ENCODE results near the gene PLEKHM2.

The PLEKHM2 gene

DNA sequence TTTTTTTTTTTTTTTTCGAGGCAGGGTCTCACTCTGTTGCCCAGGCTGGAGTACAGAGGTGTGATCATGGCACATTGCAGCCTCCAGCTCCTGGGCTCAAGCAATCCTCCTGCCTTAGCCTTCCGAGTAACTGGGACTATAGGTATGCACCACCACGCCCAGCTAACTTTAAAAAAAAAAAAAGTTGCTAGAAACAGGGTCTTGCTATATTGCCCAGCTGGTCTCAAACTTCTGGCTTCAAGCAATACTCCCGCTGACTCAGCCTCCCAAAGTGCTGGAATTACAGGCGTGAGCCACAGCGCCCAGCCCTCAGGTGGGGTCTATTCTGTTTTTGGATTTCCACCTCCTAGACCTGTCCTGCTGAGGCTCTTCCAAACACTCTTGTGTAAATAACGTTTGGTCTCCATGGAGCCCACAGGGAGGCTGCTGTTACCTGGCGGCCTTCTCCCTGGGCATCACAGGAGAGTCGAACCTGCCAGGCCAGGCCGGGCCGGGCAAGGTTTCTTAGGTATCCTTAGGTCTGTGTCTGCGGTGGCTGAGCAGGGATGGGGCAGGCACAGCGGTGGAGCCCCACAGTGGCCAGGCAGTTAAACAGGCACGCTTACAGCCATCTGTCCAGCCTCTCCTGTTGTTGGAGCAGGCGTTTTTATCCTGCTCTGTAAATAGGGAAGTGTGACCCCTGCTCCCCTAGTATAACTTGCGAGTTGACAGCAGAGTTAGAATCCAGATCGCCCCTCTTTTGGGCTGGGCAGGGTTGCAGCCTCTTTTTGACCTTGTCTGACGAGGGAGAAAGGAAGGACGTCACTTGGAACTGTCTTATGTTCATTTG is 18.8 kb downstream of the PLEKHM2 start:
- TF ChIP-seq, protein P1, sequence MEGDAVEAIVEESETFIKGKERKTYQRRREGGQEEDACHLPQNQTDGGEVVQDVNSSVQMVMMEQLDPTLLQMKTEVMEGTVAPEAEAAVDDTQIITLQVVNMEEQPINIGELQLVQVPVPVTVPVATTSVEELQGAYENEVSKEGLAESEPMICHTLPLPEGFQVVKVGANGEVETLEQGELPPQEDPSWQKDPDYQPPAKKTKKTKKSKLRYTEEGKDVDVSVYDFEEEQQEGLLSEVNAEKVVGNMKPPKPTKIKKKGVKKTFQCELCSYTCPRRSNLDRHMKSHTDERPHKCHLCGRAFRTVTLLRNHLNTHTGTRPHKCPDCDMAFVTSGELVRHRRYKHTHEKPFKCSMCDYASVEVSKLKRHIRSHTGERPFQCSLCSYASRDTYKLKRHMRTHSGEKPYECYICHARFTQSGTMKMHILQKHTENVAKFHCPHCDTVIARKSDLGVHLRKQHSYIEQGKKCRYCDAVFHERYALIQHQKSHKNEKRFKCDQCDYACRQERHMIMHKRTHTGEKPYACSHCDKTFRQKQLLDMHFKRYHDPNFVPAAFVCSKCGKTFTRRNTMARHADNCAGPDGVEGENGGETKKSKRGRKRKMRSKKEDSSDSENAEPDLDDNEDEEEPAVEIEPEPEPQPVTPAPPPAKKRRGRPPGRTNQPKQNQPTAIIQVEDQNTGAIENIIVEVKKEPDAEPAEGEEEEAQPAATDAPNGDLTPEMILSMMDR (IDR thresholded peaks at IDR 0.05): peak; percentile 31; the same call in 1 of the 2 replicates
- no peak for TF ChIP-seq ZFX (IDR thresholded peaks at IDR 0.05; ENCODE audit: borderline replicate concordance)
- H3K27ac ChIP-seq: no peak overlapping the region

DNA sequence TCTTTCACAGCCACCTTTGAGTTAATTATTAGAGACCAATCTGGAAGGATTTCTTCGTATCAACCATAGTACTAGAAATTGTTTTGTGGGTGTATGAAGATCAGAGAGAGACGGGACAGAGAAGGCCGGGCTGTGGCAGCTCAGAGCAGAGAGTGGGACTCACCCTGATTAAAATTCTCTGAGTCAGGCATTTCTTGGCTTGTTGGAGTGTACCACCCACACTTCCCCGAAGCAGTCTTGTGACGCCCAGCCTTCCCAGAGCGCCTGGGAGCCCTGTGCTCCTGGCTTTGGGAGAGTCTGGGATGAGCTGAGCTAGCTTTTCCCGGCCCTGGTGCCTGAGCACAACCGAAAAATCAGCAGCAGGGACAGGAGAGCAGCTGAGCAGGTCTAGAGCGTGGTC is 19.4 kb downstream of the PLEKHM2 start:
- no peak overlapping the region for H3K27ac ChIP-seq
- TF ChIP-seq ZFX (IDR thresholded peaks at IDR 0.05; ENCODE audit: borderline replicate concordance): no peak
- TF ChIP-seq, protein P1 (IDR thresholded peaks at IDR 0.05): no peak

DNA sequence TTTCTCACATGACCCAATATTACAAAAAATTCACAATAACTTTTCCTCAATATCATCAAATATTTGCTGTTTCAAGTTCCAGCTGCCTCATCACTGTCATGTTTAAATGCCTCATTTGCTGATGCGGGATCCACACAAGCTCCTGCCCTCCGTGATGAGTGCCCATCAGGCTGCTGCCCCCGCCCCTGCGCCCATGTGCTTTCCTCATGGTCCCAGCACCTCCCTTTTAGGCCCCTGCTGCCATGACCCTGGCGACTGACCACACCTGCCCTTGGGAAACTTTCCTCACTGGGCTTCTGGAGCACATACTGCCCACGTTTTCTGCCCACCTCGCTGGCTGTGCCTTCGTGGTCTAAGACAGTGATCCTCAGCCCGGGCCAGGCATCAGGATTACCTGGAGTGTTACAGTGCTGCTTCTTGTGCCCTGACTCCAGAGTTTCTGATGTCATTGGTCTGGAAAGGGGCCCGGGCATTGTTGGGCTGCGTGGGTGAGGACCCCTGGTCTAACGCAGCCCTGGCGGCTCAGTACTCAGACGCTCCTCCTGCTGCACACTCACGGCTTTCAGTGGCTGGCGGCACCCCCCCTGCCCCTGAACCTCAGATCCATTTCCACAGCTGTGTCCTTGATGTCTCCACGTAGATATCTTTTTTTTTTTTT is 20.5 kb downstream of the PLEKHM2 start:
- no peak overlapping the region for H3K27ac ChIP-seq
- TF ChIP-seq ZFX (IDR thresholded peaks at IDR 0.05; ENCODE audit: borderline replicate concordance): no peak
- TF ChIP-seq, protein P1 (IDR thresholded peaks at IDR 0.05): no peak

DNA sequence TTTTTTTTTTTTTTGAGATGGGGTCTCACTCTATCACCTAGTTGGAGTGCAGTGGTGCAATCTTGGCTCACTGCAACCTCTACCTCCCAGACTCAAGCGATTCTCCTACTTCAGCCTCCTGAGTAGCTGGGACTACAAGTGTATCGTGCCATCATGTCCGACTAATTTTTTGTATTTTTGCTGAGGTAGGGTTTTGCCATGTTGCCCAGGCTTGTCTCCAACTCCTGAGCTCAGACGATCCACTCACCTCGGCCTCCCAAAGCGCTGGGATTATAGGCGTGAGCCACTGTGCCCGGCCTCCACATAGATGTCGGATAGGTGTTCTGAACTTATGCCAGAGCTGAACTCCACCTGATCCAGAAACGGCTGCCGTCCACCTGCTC is 21.1 kb downstream of the PLEKHM2 start:
- TF ChIP-seq, protein P1 (IDR thresholded peaks at IDR 0.05): no peak
- no peak for TF ChIP-seq ZFX (IDR thresholded peaks at IDR 0.05; ENCODE audit: borderline replicate concordance)

DNA sequence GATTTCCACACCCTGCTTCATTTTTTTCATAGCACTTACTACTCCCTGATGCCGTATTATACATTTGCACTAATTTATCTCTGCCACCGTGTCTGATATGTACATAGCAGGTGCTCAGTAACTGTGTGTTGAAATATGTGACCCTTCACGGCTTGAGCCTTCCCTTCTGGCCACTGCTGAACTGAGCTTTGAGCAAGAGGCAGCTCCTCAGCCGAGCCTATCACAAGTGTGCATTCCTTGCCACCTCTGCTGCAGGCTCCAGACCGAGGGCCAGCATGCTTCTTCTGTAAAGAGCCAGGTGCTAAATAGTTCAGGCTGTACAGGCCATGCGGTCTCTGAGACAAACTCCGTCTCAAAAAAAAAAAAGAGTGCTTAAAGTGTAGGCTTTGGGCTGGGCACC is 22.6 kb downstream of the PLEKHM2 start:
- TF ChIP-seq ZFX (IDR thresholded peaks at IDR 0.05; ENCODE audit: borderline replicate concordance): no peak
- TF ChIP-seq, protein P1 (IDR thresholded peaks at IDR 0.05): no peak
- H3K27ac ChIP-seq: no peak overlapping the region

More for the DNA sequence above, 21.1 kb downstream of the PLEKHM2 start:
- no peak overlapping the region for H3K27ac ChIP-seq

DNA sequence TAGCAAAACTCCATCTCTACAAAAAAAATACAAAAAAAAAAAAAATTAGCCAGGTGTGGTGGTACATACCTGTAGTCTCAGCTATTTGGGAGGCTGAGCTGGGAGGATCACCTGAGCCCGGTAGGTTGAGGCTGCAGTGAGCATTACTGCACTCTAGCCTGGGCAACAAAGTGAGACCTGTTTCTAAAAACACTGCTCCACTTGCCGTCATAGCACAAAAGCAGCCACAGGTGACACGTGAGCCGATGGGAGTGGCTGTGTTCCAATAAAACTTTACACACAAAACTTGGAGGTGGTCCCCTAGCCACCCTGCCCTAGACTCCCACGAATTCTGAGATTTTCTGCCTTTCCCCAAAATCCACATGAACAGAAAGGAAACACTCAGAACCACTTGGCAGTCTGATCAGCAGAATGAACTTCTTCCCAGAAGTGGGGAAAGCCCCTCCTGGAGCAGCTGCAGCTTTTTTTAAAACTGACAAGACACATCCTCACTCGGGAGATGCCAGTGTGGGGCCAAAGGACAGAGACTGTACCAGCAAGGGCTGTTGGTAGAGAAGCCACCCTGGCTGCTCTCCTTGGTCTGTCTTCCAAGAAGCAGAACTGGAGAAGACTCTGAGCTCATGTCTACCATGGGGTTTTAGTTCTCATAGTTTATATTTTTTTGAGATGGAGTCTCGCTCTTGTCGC is 23.3 kb downstream of the PLEKHM2 start:
- TF ChIP-seq, protein P1 (IDR thresholded peaks at IDR 0.05): no peak
- TF ChIP-seq ZFX (IDR thresholded peaks at IDR 0.05; ENCODE audit: borderline replicate concordance): no peak
- H3K27ac ChIP-seq: no peak overlapping the region
